NOMO-1 treated with dmso at 0.1 percent for 144 hours (cell line): ENCODE results near the gene FBXL22.

Experiments used
- DNase-seq: peaks from one replicate; lab custom pipeline; 2025; ENCODE audit not compliant: unreplicated experiment; lab: John Stamatoyannopoulos, UW

Gene FBXL22

GRCh38 chr15:63593705-63594671 lies 3.2 kb upstream of the FBXL22 start:
- DNase-seq, result no peak

DNA sequence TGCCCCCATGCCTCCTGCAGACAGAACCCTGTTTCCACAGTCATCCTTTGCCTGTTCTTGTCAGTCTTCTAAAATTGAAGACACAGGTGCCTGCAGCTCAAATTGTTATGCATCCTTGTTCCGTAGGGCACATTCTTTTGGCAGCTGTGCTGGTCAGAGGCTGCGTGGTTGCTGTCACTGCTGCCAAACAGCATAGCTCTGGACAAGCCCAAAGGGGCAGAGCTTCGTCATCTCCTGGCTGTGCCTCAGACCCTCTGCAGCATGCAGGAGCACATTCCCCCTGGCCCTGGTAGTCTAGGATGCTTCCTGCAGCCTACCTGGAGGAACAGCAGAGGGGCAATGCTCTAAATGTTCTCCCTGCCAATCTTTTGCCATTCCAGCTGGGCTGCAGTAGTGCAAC lies 2.1 kb upstream of the FBXL22 start:
- no peak for DNase-seq

DNA sequence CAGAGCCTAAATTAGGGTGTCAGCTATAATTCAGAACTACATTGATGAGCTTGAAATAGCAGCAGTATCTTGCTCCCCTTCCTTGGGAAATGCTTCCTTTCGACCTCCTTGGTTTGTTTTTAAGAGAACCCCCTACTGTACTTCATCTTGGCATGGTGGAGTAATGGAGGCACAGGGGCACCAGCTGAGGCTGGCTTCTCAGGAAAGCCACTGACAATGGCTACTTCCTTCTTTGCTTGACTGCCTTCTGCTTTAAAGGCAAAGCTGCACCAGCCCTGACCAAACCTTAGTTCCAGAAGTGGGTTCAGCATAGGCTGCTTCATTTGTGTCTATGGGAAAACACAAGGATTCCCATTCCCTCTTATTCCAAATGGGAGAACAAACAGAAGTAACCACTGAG lies 1.5 kb upstream of the FBXL22 start:
- no peak for DNase-seq

DNA sequence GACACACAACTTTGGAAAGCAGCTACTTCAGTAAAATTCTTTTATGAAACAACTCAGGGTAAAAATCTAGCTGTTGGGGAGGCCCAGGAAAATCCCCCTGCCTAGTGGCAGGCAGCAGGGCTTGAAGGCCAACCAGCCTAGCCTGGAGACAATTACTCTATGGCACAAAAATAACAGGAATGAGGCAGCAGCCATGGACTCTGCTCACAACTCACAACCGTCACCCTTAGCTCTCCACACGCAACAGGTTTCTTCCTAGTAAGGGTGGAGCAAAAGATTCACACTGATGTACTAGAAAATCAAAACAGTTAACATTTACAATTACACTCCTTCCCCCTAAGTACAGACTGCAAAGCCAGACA lies 530 bp upstream of the FBXL22 start:
- DNase-seq, result no peak

GRCh38 chr15:63597821-63598220 lies 634 bp downstream of the FBXL22 start:
- no peak for DNase-seq

GRCh38 chr15:63598473-63599400 lies 1.6 kb downstream of the FBXL22 start:
- DNase-seq, result no peak

- no peak for DNase-seq
Observed at GRCh38 chr15:63599401-63600000, 2.3 kb downstream of the FBXL22 start.

DNA sequence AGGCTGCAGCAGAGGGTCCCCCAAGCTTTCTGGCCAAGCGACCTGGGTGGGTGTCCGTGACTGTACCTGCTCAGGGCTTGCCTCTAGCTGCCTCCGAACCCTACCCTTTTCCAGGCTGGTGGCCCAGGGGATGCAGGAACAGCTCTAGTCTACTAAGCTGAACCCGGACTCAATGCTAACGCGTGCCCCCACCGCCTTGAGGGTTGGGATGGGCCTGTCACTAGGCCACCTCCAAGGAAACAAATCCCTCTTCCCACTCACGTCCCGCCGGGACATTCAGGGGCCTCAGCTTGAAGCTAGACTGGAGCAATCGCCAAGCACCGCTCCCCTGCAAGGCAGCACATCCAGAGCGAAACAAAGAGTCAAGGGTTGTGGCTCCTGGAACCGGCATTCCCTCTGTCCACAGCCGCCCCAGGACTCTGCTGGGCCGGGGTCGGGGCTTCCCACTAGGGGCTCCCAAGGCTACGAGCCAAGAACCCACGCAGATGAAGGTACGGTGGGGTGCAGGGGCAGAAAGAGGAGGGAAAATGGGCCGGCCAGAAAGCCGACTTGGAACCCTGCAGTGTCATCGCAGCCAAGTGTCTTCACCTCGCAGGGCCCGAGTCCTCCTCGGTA lies 2.9 kb downstream of the FBXL22 start:
- no peak for DNase-seq

DNA sequence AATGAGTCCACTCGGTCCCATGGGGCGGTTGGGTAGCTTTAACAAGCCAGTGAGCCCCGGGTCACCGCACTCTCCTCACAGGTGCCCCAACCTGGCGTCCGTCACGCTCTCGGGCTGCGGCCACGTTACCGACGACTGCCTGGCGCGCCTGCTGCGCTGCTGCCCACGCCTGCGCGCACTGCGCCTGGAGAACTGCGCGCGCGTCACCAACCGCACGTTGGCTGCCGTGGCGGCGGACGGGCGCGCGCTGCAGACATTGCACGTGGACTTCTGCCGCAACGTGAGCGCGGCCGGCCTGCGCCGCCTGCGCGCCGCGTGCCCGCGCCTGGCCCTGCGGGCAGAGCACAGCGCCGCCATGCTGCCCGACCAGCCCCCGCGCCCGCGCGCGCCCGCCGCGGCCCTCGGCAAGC lies 3.4 kb downstream of the FBXL22 start:
- peak; percentile 87 for DNase-seq

DNA sequence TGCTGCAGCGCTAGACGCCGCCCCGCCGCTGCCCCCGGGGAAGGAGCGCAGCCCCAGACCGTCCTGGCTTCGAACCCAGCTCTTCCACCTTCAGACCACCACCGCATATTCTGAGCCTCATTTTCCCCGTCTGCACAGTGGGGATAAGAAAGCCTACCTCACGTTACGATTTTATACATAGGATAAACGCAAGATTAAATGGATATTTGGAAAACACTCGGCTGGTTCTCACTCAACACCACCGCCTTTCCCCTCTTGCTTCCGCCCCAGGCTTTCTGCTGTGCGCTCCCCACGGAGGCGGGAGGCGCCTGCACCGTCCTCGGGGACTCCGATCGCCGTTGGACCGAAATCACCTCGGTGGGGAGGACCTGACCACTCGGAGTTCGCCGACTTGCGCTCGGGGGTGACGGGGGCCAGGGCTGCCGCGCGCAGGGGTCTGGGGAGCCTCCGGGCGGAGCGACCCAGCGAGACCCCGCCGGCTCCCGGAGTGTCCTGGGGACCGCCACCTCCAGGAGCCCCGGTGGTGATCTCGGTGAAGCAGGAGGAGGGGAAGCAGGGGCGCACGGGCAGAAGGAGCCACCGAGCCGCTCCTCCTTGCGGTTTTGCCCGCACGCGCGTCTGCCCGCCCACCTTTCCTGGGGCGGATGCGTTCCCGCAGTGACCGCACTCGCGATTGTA lies 4.0 kb downstream of the FBXL22 start:
- no peak for DNase-seq

GRCh38 chr15:63601704-63602185 lies 4.6 kb downstream of the FBXL22 start:
- DNase-seq, result no peak

GRCh38 chr15:63602595-63602994 lies 5.4 kb downstream of the FBXL22 start:
- no peak for DNase-seq

- DNase-seq, result no peak
Observed at GRCh38 chr15:63603516-63603915, 6.3 kb downstream of the FBXL22 start.

GRCh38 chr15:63604281-63604680 lies 7.1 kb downstream of the FBXL22 start:
- DNase-seq, result no peak

- no peak for DNase-seq
Observed at GRCh38 chr15:63605036-63605435, 7.8 kb downstream of the FBXL22 start.

DNA sequence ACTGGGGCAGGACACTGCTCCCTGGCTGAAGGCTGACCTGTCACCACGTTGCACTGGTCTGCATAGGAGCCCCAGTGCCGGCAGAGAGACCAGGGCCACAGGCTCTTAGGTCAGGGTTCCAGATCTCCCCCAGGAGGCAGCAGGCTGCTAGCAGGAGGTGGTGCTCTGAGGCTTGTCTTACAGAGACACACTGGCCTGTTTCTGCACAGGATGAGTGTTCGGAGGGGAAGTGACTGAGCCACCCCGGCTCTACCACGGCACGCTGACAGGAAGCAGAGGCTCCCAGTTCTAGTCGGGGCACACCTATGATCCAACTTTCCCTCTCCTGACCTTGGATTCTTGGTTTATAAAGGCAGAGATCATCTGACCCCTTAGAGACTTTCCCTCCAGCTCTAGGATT lies 8.6 kb downstream of the FBXL22 start:
- no peak for DNase-seq

GRCh38 chr15:63606308-63606707 lies 9.1 kb downstream of the FBXL22 start:
- DNase-seq, result no peak

GRCh38 chr15:63608989-63609388 lies 11.8 kb downstream of the FBXL22 start:
- DNase-seq, result no peak

GRCh38 chr15:63609448-63609847 lies 12.3 kb downstream of the FBXL22 start:
- no peak for DNase-seq

GRCh38 chr15:63610209-63610841 lies 13.1 kb downstream of the FBXL22 start:
- DNase-seq, result peak; percentile 67
